A673 (cell line): ENCODE data around the gene HK1. TPM values are rescaled to one million over a fixed set of nuclear protein-coding genes. Genes with fewer than 3 reads are reported as not detected.

Experiments used
- BruUV-seq: library from RNA; stranded (reverse); fragments of 400-500 nt; replicated peaks from 2 replicates; lab custom pipeline; 2021; lab: Mats Ljungman, UMichigan
- CTCF ChIA-PET: fragments of 300-600 bp; sonication (Branson Sonifier 250); formaldehyde crosslinking; loops from one replicate; lab custom pipeline; 2022; ENCODE audit warnings: antibody characterized with exemption; lab: Charles Lee
- POLR2A ChIA-PET: fragments of 300-600 bp; sonication (Branson Sonifier 250); formaldehyde crosslinking; loops from one replicate; lab custom pipeline; 2022; ENCODE audit warnings: antibody characterized with exemption; ENCODE audit not compliant: low non-redundant PET; lab: Charles Lee
- DNase-seq: peaks from one replicate; pipeline ENCODE4 v3.0.0-alpha.2; 2015; ENCODE audit warnings: low spot score
- H3K27ac ChIP-seq: fragments of 200-600 bp; sonication (generic); 2 replicates; pipeline ENCODE4 v1.5.1; 2016; ENCODE audit warnings: mixed run types, low read depth, mild to moderate bottlenecking, mixed read lengths, antibody characterized with exemption, low read length; ENCODE audit not compliant: poor library complexity, severe bottlenecking
- H3K27me3 ChIP-seq: fragments of 200-600 bp; sonication (generic); replicated peaks from 2 replicates; pipeline ENCODE4 v1.6.1; 2017; ENCODE audit warnings: mixed run types, low read depth, mild to moderate bottlenecking, mixed read lengths, antibody characterized with exemption, low read length; ENCODE audit not compliant: insufficient read depth, poor library complexity
- H3K36me3 ChIP-seq: fragments of 200-600 bp; sonication (generic); 2 replicates; pipeline ENCODE4 v1.6.1; 2016; ENCODE audit warnings: mixed run types, mild to moderate bottlenecking, mixed read lengths, antibody characterized with exemption, low read length; ENCODE audit not compliant: insufficient read depth, poor library complexity, severe bottlenecking
- H3K4me1 ChIP-seq: fragments of 200-600 bp; sonication (generic); 2 replicates; pipeline ENCODE4 v1.6.1; 2017; ENCODE audit warnings: mixed run types, mild to moderate bottlenecking, mixed read lengths, antibody characterized with exemption, low read length; ENCODE audit not compliant: insufficient read depth, poor library complexity, severe bottlenecking
- H3K4me3 ChIP-seq: fragments of 200-600 bp; sonication (generic); 2 replicates; pipeline ENCODE4 v1.5.1; 2016; ENCODE audit warnings: low read depth, mixed run types, mild to moderate bottlenecking, mixed read lengths, low read length; ENCODE audit not compliant: poor library complexity, severe bottlenecking
- H3K9me3 ChIP-seq: fragments of 200-600 bp; sonication (generic); 2 replicates; pipeline ENCODE4 v1.6.1; 2016; ENCODE audit warnings: mixed run types, low read depth, mild to moderate bottlenecking, mixed read lengths, antibody characterized with exemption, low read length; ENCODE audit not compliant: poor library complexity, severe bottlenecking
- EZH2 ChIP-seq: fragments of 200-600 bp; sonication (generic); IDR thresholded peaks from 2 replicates; pipeline ENCODE4 v1.6.1; 2017; ENCODE audit warnings: borderline replicate concordance, low read depth, mild to moderate bottlenecking, mixed read lengths, antibody characterized with exemption, low read length; ENCODE audit not compliant: poor library complexity, severe bottlenecking
- intact Hi-C: fragments of 100-400 bp; cut with micrococcal nuclease; formaldehyde crosslinking; loops from one replicate; pipeline ENCODE4 v1.10.0; 2022; ENCODE audit not compliant: unreplicated experiment
- total RNA-seq: library from RNA; stranded (reverse); gene quantifications from 2 replicates; pipeline ENCODE4 v1.2.3, GENCODE V29; 2021
- TF ChIP-seq, protein P1 (sequence below): fragments of 300-800, 200-600 bp; sonication (generic); conservative IDR thresholded peaks from 2 replicates; pipeline ENCODE4 v1.5.1; 2017; ENCODE audit warnings: low read depth, mild to moderate bottlenecking, antibody characterized with exemption, low read length, moderate library complexity, mixed read lengths

HK1 gene
- total RNA-seq, 1 experiment from 2014 or later, result 107 TPM

DNA sequence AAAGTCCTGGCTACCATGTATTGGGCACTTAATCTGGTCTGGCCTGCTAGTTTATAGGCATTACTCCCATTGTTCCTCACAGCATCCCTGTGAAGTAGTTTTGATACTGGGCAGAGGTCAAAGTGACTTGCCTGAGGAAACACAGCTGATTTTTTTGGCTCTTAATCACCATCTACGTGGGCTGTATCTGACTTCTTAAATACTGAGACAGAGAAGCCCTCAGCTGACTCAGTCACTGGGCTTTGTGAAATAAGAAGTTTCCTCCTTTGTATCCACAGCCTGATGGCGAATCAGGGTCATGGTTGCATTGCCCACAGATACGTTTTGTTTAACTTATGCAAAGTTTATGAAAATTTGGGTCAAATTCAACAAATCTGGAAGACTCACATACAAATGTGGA, 125.2 kb downstream of the HK1 start:
- Histone ChIP-seq H3K4me3 (no peak overlapping the region), H3K9me3 (no peaks in the 10 kb centered on the region), H3K27me3 (no peaks in the 10 kb centered on the region), H3K4me1 (peaks cover 14% of the 10 kb centered on the region), H3K36me3 (peaks cover 13% of the 10 kb centered on the region), H3K27ac (no peak overlapping the region)
- DNase-seq, result no peak
- no peak for TF ChIP-seq EZH2
- TF ChIP-seq, protein P1, sequence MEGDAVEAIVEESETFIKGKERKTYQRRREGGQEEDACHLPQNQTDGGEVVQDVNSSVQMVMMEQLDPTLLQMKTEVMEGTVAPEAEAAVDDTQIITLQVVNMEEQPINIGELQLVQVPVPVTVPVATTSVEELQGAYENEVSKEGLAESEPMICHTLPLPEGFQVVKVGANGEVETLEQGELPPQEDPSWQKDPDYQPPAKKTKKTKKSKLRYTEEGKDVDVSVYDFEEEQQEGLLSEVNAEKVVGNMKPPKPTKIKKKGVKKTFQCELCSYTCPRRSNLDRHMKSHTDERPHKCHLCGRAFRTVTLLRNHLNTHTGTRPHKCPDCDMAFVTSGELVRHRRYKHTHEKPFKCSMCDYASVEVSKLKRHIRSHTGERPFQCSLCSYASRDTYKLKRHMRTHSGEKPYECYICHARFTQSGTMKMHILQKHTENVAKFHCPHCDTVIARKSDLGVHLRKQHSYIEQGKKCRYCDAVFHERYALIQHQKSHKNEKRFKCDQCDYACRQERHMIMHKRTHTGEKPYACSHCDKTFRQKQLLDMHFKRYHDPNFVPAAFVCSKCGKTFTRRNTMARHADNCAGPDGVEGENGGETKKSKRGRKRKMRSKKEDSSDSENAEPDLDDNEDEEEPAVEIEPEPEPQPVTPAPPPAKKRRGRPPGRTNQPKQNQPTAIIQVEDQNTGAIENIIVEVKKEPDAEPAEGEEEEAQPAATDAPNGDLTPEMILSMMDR, result no peak
- BruUV-seq, result no TSS peak
- intact Hi-C loops, result no loop called here
- ChIA-PET POLR2A (no interaction called here), CTCF (no interaction called here)

DNA sequence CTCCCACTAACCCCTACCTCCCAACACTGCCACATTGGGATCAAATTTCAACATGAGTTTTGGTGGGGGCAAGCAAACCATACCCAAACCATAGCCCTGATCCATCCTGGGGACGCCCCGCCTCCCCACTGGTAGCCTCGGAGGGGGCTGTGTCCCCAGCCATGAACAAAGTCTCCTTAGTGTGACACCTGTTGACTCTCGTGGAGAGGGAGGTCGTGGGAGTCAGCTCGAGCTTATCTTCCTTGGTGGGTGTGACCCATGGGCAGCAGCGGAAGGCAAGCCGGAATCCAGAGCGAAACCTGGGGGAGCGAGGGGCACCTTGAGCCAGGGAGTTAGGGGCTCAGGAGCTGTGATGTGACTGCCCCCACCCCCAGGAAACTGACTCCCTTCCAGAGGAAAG, 126.5 kb downstream of the HK1 start:
- Histone ChIP-seq H3K9me3 (no peaks in the 10 kb centered on the region), H3K27ac (no peak overlapping the region), H3K4me1 (peaks cover 16% of the 10 kb centered on the region), H3K36me3 (peaks cover 13% of the 10 kb centered on the region), H3K4me3 (no peak overlapping the region), H3K27me3 (no peaks in the 10 kb centered on the region)
- TF ChIP-seq EZH2, result no peak
- TF ChIP-seq, protein P1, result no peak
- ChIA-PET CTCF (no interaction called here), POLR2A (no interaction called here)
- intact Hi-C loops, result loop anchor here (5.0 kb wide), 1 partner anchor 167 kb away; no protein-coding TSS in a partner anchor
- DNase-seq, result no peak
- BruUV-seq, result no TSS peak

DNA sequence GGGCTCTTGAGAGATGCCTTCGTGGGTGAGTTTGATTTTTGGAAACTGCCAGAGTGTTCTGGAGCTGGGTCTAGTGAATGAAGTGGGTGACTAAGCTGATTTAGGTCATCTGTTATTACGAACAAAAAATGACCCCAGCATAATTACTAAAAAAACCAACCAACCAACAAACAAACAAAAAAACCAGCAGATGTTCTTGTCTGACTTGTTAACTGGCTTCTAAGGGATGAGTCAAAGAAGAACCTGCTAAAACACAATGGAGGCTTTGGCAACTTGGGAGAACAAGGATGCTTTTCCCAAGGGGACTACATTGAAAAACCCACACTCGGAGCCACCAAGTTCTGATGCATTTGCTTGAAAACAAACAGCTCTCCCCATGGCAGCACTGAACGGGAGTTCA, 126.9 kb downstream of the HK1 start:
- ChIA-PET POLR2A (no interaction called here), CTCF (no interaction called here)
- Histone ChIP-seq H3K4me1 (peaks cover 16% of the 10 kb centered on the region), H3K9me3 (no peaks in the 10 kb centered on the region), H3K36me3 (peaks cover 13% of the 10 kb centered on the region), H3K27ac (no peak overlapping the region), H3K27me3 (no peaks in the 10 kb centered on the region), H3K4me3 (no peak overlapping the region)
- intact Hi-C loops, result loop anchor here (5.0 kb wide), 1 partner anchor 168 kb away; no protein-coding TSS in a partner anchor
- TF ChIP-seq, protein P1, result no peak
- no peak for TF ChIP-seq EZH2
- DNase-seq, result no peak
- BruUV-seq, result no TSS peak
